HG02763 (cell line): ENCODE measurements around the gene NBEA.

Source experiments
- ATAC-seq: cut with Tn5 transposase; IDR thresholded peaks from one replicate; pipeline ENCODE4 v1.9.1; 2021; ENCODE audit warnings: mild to moderate bottlenecking, moderate library complexity; ENCODE audit not compliant: unreplicated experiment

Gene NBEA

GRCh38 chr13:35256459-35257148, 314.5 kb downstream of the NBEA start:
- no peak for ATAC-seq

- ATAC-seq: no peak
Observed at GRCh38 chr13:35260316-35260715, 318.2 kb downstream of the NBEA start.

- no peak for ATAC-seq
Observed at GRCh38 chr13:35266412-35266811, 324.3 kb downstream of the NBEA start.

GRCh38 chr13:35278917-35279316, 336.8 kb downstream of the NBEA start:
- ATAC-seq: no peak

GRCh38 chr13:35279500-35279899, 337.4 kb downstream of the NBEA start:
- ATAC-seq: no peak

- no peak for ATAC-seq
Observed at GRCh38 chr13:35283856-35284255, 341.8 kb downstream of the NBEA start.

GRCh38 chr13:35285677-35286076, 343.6 kb downstream of the NBEA start:
- ATAC-seq: no peak

- ATAC-seq: no peak
Observed at GRCh38 chr13:35292329-35292728, 350.3 kb downstream of the NBEA start.

GRCh38 chr13:35293579-35294226, 351.6 kb downstream of the NBEA start:
- ATAC-seq: no peak

- ATAC-seq: no peak
Observed at GRCh38 chr13:35309706-35310105, 367.6 kb downstream of the NBEA start.

GRCh38 chr13:35332134-35332533, 390.1 kb downstream of the NBEA start:
- no peak for ATAC-seq

- ATAC-seq: no peak
Observed at GRCh38 chr13:35333157-35333556, 391.1 kb downstream of the NBEA start.

- ATAC-seq: no peak
Observed at GRCh38 chr13:35342440-35342839, 400.4 kb downstream of the NBEA start.

- no peak for ATAC-seq
Observed at GRCh38 chr13:35343417-35343816, 401.3 kb downstream of the NBEA start.

- no peak for ATAC-seq
Observed at GRCh38 chr13:35345992-35346391, 403.9 kb downstream of the NBEA start.

- ATAC-seq: no peak
Observed at GRCh38 chr13:35346494-35346893, 404.4 kb downstream of the NBEA start.

- no peak for ATAC-seq
Observed at GRCh38 chr13:35347679-35348205, 405.7 kb downstream of the NBEA start.

GRCh38 chr13:35349052-35349451, 407.0 kb downstream of the NBEA start:
- no peak for ATAC-seq

- ATAC-seq: peak; percentile 55
Observed at GRCh38 chr13:35349673-35350278, 407.7 kb downstream of the NBEA start.

GRCh38 chr13:35354285-35354684, 412.2 kb downstream of the NBEA start:
- ATAC-seq: no peak

- no peak for ATAC-seq
Observed at GRCh38 chr13:35354882-35355281, 412.8 kb downstream of the NBEA start.

GRCh38 chr13:35356572-35356971, 414.5 kb downstream of the NBEA start:
- no peak for ATAC-seq
